ENCODE data around the gene HDLBP.

GRCh38 chr2:241197947-241198346, 117.5 kb downstream of the HDLBP start:
- TF ChIP-seq, protein P1, sequence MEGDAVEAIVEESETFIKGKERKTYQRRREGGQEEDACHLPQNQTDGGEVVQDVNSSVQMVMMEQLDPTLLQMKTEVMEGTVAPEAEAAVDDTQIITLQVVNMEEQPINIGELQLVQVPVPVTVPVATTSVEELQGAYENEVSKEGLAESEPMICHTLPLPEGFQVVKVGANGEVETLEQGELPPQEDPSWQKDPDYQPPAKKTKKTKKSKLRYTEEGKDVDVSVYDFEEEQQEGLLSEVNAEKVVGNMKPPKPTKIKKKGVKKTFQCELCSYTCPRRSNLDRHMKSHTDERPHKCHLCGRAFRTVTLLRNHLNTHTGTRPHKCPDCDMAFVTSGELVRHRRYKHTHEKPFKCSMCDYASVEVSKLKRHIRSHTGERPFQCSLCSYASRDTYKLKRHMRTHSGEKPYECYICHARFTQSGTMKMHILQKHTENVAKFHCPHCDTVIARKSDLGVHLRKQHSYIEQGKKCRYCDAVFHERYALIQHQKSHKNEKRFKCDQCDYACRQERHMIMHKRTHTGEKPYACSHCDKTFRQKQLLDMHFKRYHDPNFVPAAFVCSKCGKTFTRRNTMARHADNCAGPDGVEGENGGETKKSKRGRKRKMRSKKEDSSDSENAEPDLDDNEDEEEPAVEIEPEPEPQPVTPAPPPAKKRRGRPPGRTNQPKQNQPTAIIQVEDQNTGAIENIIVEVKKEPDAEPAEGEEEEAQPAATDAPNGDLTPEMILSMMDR (conservative IDR thresholded peaks at IDR 0.05), result no peak
- TF ChIP-seq ZFX (IDR thresholded peaks at IDR 0.05), result no peak

Measured in C4-2B (cell line).